MM.1S (cell line): ENCODE measurements around the gene ARID4A.
A peak's percentile ranks its signal among the peaks of the same experiment; 100 is the strongest.

Source experiments
- DNase-seq: peaks from one replicate; pipeline ENCODE4 v3.0.0-alpha.2; 2015
- H2AFZ ChIP-seq: fragments of 300-600 bp; sonication (generic); 2 replicates; pipeline ENCODE4 v1.6.0; 2016; ENCODE audit warnings: antibody characterized with exemption, low read length
- H3F3A ChIP-seq: fragments of 300-600 bp; sonication (generic); 2 replicates; pipeline ENCODE4 v1.6.1; 2016; ENCODE audit warnings: mild to moderate bottlenecking, antibody characterized with exemption, low read length, moderate library complexity, mixed read lengths; ENCODE audit not compliant: insufficient read depth
- H3K27ac ChIP-seq: fragments of 300-600 bp; sonication (generic); 2 replicates; pipeline ENCODE4 v1.5.1; 2016; ENCODE audit warnings: mild to moderate bottlenecking, low read length
- H3K27me3 ChIP-seq: fragments of 300-600 bp; sonication (generic); replicated peaks from 2 replicates; pipeline ENCODE4 v1.6.0; 2016; ENCODE audit warnings: low read length; ENCODE audit not compliant: insufficient read depth
- H3K36me3 ChIP-seq: fragments of 300-600 bp; sonication (generic); replicated peaks from 2 replicates; pipeline ENCODE4 v1.6.1; 2016; ENCODE audit warnings: mild to moderate bottlenecking, low read length, mixed read lengths; ENCODE audit not compliant: insufficient read depth
- H3K4me1 ChIP-seq: fragments of 300-600 bp; sonication (generic); 2 replicates; pipeline ENCODE4 v1.6.1; 2016; ENCODE audit warnings: low read length, mixed read lengths
- H3K4me2 ChIP-seq: fragments of 300-600 bp; sonication (generic); 2 replicates; pipeline ENCODE4 v1.6.0; 2016; ENCODE audit warnings: low read depth, low read length
- H3K4me3 ChIP-seq: fragments of 300-600 bp; sonication (generic); 2 replicates; pipeline ENCODE4 v1.5.1; 2016; ENCODE audit warnings: low read length, mixed read lengths
- H3K79me2 ChIP-seq: fragments of 300-600 bp; sonication (generic); 2 replicates; pipeline ENCODE4 v1.6.1; 2016; ENCODE audit warnings: mixed run types, low read length, mixed read lengths
- H3K9ac ChIP-seq: fragments of 300-600 bp; sonication (generic); 2 replicates; pipeline ENCODE4 v1.6.1; 2016; ENCODE audit warnings: low read length, mixed read lengths
- H3K9me2 ChIP-seq: fragments of 300-600 bp; sonication (generic); replicated peaks from 2 replicates; pipeline ENCODE4 v1.6.1; 2016; ENCODE audit warnings: mild to moderate bottlenecking, low read length, mixed read lengths; ENCODE audit not compliant: insufficient read depth
- H3K9me3 ChIP-seq: fragments of 300-600 bp; sonication (generic); replicated peaks from 2 replicates; pipeline ENCODE4 v1.6.1; 2016; ENCODE audit warnings: mild to moderate bottlenecking, low read length, mixed read lengths; ENCODE audit not compliant: insufficient read depth
- H4K20me1 ChIP-seq: fragments of 300-600 bp; sonication (generic); 2 replicates; pipeline ENCODE4 v1.6.1; 2016; ENCODE audit warnings: mild to moderate bottlenecking, low read length, moderate library complexity, mixed read lengths; ENCODE audit not compliant: insufficient read depth
- CTCF ChIP-seq: fragments of 300-600 bp; sonication (generic); IDR thresholded peaks from 2 replicates; pipeline ENCODE4 v1.5.1; 2016; ENCODE audit warnings: antibody characterized with exemption, low read length, mixed read lengths
- EZH2 ChIP-seq: fragments of 300-600 bp; sonication (generic); optimal IDR thresholded peaks from 2 replicates; pipeline ENCODE3; 2017; ENCODE audit warnings: low read depth, mild to moderate bottlenecking, antibody characterized with exemption, low read length, mixed read lengths
- EZH2phosphoT487 ChIP-seq: fragments of 300-600 bp; sonication (generic); IDR thresholded peaks from 2 replicates; pipeline ENCODE4 v1.6.1; 2018; ENCODE audit warnings: antibody characterized with exemption, low read length

The ARID4A gene

GRCh38 chr14:58368956-58369355 lies 70.6 kb downstream of the ARID4A start:
- Histone ChIP-seq H3K9ac (no peak overlapping the region), H3K79me2 (no peaks in the 10 kb centered on the region), H4K20me1 (no peaks in the 10 kb centered on the region), H3K4me1 (no peaks in the 10 kb centered on the region), H3F3A (no peaks in the 10 kb centered on the region), H2AFZ (no peak overlapping the region), H3K4me3 (no peak overlapping the region), H3K4me2 (no peak overlapping the region), H3K9me3 (no peaks in the 10 kb centered on the region), H3K27me3 (no peaks in the 10 kb centered on the region), H3K27ac (no peak overlapping the region), H3K9me2 (no peaks in the 10 kb centered on the region), H3K36me3 (no peaks in the 10 kb centered on the region; the same call in 1 of the 2 replicates)
- TF ChIP-seq CTCF (no peak), EZH2 (no peak), EZH2phosphoT487 (no peak)
- DNase-seq = no peak

- no peaks in the 10 kb centered on the region for H3K36me3 ChIP-seq
- no peaks in the 10 kb centered on the region for H3K9me2 ChIP-seq
- no peaks in the 10 kb centered on the region for H3K79me2 ChIP-seq
- H3K4me1 ChIP-seq = no peaks in the 10 kb centered on the region
- no peaks in the 10 kb centered on the region for H4K20me1 ChIP-seq
- no peaks in the 10 kb centered on the region for H3K9me3 ChIP-seq
- H3K9ac ChIP-seq = no peak overlapping the region
- no peak for TF ChIP-seq CTCF
- no peak for TF ChIP-seq EZH2
- no peak for TF ChIP-seq EZH2phosphoT487
- no peak overlapping the region for H2AFZ ChIP-seq
- H3K4me3 ChIP-seq = no peak overlapping the region
- H3F3A ChIP-seq = no peaks in the 10 kb centered on the region
- H3K27me3 ChIP-seq = no peaks in the 10 kb centered on the region
- no peak overlapping the region for H3K27ac ChIP-seq
- H3K4me2 ChIP-seq = no peak overlapping the region
- no peak for DNase-seq
These were observed 78.4 kb downstream of the ARID4A start for GRCh38 chr14:58376791-58377190.

- no peaks in the 10 kb centered on the region for H4K20me1 ChIP-seq
- H3K36me3 ChIP-seq = no peaks in the 10 kb centered on the region
- no peaks in the 10 kb centered on the region for H3K4me1 ChIP-seq
- DNase-seq = no peak
- no peak overlapping the region for H3K4me3 ChIP-seq
- no peak for TF ChIP-seq EZH2phosphoT487
- no peak for TF ChIP-seq CTCF
- TF ChIP-seq EZH2 = no peak
- H3K27ac ChIP-seq = no peak overlapping the region
- H3K27me3 ChIP-seq = no peaks in the 10 kb centered on the region
- H3K4me2 ChIP-seq = no peak overlapping the region
- no peak overlapping the region for H3K9ac ChIP-seq
- H3K79me2 ChIP-seq = no peaks in the 10 kb centered on the region
- H2AFZ ChIP-seq = no peak overlapping the region
- no peaks in the 10 kb centered on the region for H3K9me2 ChIP-seq
- H3K9me3 ChIP-seq = no peaks in the 10 kb centered on the region
- H3F3A ChIP-seq = no peaks in the 10 kb centered on the region
These were observed 92.5 kb downstream of the ARID4A start for GRCh38 chr14:58390830-58391229.

- Histone ChIP-seq H3K4me1 (no peaks in the 10 kb centered on the region), H3K79me2 (no peaks in the 10 kb centered on the region), H3K4me2 (peak overlapping the region; percentile 57; the same call in 1 of the 2 replicates), H3K9me3 (no peaks in the 10 kb centered on the region), H3K27me3 (no peaks in the 10 kb centered on the region), H4K20me1 (no peaks in the 10 kb centered on the region), H3K9ac (no peak overlapping the region), H3K27ac (no peak overlapping the region), H3K36me3 (no peaks in the 10 kb centered on the region), H3K4me3 (peak overlapping the region; percentile 52), H2AFZ (peak overlapping the region; percentile 80), H3F3A (no peaks in the 10 kb centered on the region), H3K9me2 (no peaks in the 10 kb centered on the region)
- no peak for DNase-seq
- TF ChIP-seq EZH2 = no peak
- TF ChIP-seq CTCF = no peak
- TF ChIP-seq EZH2phosphoT487 = no peak
These were observed 97.1 kb downstream of the ARID4A start for GRCh38 chr14:58395562-58395811.
